Mucosa of descending colon (tissue), 3 donors: ENCODE data around the gene ADAMTSL1. TPM values are rescaled to one million over a fixed set of nuclear protein-coding genes. Genes with fewer than 3 reads are reported as not detected.

Experiments
- ATAC-seq: fragments of 200-7000 bp; cut with Tn5 transposase; one replicate; pipeline ENCODE4 v1.9.1; 2020; ENCODE audit warnings: mild to moderate bottlenecking, moderate library complexity
- DNase-seq, 3 donors: peaks; one replicate each; pipeline ENCODE4 v3.0.0-alpha.2; 2020
- H3K36me3 ChIP-seq: fragments of 200-600 bp; one replicate; pipeline ENCODE4 v1.8.0; 2021; ENCODE audit warnings: low read depth, mild to moderate bottlenecking
- H3K4me1 ChIP-seq: fragments of 200-600 bp; one replicate; pipeline ENCODE4 v1.8.0; 2021; ENCODE audit warnings: low read depth, mild to moderate bottlenecking
- H3K4me3 ChIP-seq: fragments of 200-600 bp; one replicate; pipeline ENCODE4 v1.8.0; 2021; ENCODE audit warnings: mild to moderate bottlenecking
- H3K9me3 ChIP-seq: fragments of 200-600 bp; one replicate; pipeline ENCODE4 v1.8.0; 2021; ENCODE audit warnings: mild to moderate bottlenecking
- intact Hi-C, 2 donors: fragments of 100-400 bp; cut with DNase I in 1 of 2; cut with micrococcal nuclease in 1 of 2; formaldehyde crosslinking; loops; one replicate each; pipeline versions ENCODE4 v1.11.0 to v1.11.1; 2022; cut with DNase I, micrococcal nuclease
- total RNA-seq, 3 donors: library from RNA; stranded (reverse); fragmentation: NEBNext Ultra II Directional in 2 of 3; extraction: Animal tissue kit (Norgen Biotek cat#: 25700) in 2 of 3; gene quantifications; one replicate each; pipeline versions ENCODE4 v1.2.1 to v1.2.4, GENCODE V29; 2021 to 2023
- TF ChIP-seq, protein P1 (sequence below): fragments of 200-600 bp; IDR thresholded peaks from one replicate; pipeline ENCODE4 v1.8.0; 2022; ENCODE audit warnings: antibody characterized with exemption, mild to moderate bottlenecking
- donor health status: DM: no; HTN: no; CAD: no; lungs with moderate emphysema.
- donor health status: DM: no; HTN: no; CAD: no.
- donor health status: DM: no; HTN: yes; CAD: no.

Gene ADAMTSL1
- total RNA-seq, 3 donors from 2014 or later = 10.1 to 32.1 (median 22.6) TPM

DNA sequence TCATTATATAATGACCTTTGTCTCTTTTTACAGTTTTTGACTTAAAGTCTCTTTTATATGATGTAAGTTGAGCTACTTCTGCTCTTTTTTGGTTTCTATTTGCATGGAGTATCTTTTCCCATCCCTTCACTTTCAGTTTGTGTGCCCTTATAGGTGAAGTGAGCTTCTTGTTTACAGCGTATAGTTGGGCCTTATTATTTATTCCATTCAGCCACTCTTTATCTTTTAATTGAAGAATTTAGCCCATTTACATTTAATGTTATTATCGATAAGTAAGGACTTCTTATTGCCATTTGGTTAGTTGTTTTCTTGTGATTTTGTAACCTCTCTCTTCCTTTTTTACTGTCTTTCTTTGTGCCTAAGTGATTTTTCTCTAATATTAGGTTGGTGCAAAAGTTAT, 117.3 kb downstream of the ADAMTSL1 start:
- ATAC-seq = no peak
- Histone ChIP-seq H3K9me3 (peaks cover 10% of the 10 kb centered on the region), H3K4me1 (no peaks in the 10 kb centered on the region), H3K4me3 (no peak overlapping the region), H3K36me3 (no peaks in the 10 kb centered on the region)
- no peak for DNase-seq
- intact Hi-C loops = no loop called here
- TF ChIP-seq, protein P1, sequence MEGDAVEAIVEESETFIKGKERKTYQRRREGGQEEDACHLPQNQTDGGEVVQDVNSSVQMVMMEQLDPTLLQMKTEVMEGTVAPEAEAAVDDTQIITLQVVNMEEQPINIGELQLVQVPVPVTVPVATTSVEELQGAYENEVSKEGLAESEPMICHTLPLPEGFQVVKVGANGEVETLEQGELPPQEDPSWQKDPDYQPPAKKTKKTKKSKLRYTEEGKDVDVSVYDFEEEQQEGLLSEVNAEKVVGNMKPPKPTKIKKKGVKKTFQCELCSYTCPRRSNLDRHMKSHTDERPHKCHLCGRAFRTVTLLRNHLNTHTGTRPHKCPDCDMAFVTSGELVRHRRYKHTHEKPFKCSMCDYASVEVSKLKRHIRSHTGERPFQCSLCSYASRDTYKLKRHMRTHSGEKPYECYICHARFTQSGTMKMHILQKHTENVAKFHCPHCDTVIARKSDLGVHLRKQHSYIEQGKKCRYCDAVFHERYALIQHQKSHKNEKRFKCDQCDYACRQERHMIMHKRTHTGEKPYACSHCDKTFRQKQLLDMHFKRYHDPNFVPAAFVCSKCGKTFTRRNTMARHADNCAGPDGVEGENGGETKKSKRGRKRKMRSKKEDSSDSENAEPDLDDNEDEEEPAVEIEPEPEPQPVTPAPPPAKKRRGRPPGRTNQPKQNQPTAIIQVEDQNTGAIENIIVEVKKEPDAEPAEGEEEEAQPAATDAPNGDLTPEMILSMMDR = no peak

DNA sequence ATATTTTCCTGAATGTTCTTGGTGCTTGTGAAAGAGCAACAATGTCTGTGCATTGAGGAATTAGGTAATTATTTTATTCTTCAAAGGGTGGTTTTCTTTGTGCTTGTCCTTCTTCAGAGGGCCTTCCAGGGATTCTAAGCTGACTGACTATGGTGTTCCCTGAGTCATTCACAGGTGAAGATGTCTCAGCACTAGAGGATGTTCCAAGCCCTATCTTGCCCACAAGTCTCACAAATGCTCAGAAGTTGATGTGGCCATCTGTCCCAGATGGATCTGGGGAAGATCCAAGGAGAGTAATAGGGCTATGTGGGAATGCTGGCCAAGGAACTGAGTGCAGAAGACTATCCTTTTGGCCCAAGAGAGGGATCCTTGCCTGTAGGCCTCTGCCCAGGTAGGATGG, 120.9 kb downstream of the ADAMTSL1 start:
- ATAC-seq (no peak), DNase-seq (no peak)
- intact Hi-C loops = no loop called here
- TF ChIP-seq, protein P1 = no peak
- Histone ChIP-seq H3K4me3 (no peak overlapping the region), H3K9me3 (peaks cover 10% of the 10 kb centered on the region), H3K36me3 (no peaks in the 10 kb centered on the region), H3K4me1 (no peaks in the 10 kb centered on the region)

DNA sequence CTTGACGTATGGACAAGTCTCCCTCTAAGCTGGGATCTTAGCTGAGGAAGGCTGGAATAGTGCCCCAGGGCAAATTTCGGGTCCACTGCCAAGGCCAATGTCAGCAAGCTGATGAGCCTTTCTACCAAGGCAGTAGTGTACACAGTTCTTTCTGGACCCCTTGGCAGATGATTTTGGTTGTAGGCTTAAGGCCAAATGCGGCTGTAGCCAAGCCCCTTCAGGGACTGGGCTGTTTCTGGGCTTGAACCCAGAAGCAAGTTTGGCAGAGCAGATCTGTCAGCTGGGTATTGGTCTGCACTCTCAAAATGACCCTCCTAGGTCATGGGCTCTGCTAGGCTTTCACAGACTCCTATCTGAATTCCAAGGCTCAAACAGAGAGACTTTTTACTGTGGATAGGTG, 121.6 kb downstream of the ADAMTSL1 start:
- intact Hi-C loops = no loop called here
- H3K36me3 ChIP-seq = no peaks in the 10 kb centered on the region
- no peak for ATAC-seq
- no peak overlapping the region for H3K4me3 ChIP-seq
- no peaks in the 10 kb centered on the region for H3K4me1 ChIP-seq
- DNase-seq = no peak
- H3K9me3 ChIP-seq = peaks cover 9% of the 10 kb centered on the region
- TF ChIP-seq, protein P1 = no peak

DNA sequence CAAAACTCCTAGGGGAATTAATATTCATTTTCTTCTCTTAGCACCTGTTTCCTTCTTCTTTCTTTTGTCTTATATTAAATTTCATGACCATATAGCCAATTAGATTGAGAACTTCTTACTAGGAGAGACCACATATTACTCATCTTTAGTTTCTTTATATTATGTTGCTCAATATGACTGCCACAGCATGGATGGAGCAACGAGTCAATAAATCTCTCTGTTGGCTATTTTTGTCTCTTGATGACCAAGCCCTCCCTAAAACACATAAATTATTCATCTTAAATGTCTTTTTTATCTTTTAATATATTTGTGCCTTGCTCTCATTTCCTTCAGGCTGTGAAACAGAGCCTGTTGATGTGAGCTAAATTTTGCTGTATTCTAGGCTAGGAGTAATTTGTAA, 123.0 kb downstream of the ADAMTSL1 start:
- Histone ChIP-seq H3K4me3 (no peak overlapping the region), H3K36me3 (no peaks in the 10 kb centered on the region), H3K9me3 (no peaks in the 10 kb centered on the region), H3K4me1 (no peaks in the 10 kb centered on the region)
- intact Hi-C loops = no loop called here
- no peak for ATAC-seq
- TF ChIP-seq, protein P1 = no peak
- no peak for DNase-seq

DNA sequence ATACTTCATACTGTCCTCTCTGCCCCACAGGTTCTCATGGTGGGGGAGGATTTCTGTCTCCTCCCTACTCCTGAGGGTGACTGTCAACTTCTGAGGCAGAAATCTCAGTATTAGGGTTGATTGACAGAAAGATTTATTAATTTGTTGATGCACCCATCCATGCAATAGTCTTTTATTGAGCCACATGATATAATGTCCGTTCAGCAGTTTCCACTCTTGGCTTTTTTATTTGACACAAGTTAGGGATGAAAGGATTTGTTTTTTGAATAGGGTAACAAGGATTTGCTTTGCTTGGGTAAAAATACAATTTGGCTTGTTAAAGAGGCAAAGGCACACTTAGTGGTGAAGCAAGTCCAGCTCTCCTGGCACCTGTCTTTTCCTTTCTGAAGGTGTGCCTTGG, 125.0 kb downstream of the ADAMTSL1 start:
- Histone ChIP-seq H3K4me3 (no peak overlapping the region), H3K9me3 (no peaks in the 10 kb centered on the region), H3K36me3 (no peaks in the 10 kb centered on the region), H3K4me1 (no peaks in the 10 kb centered on the region)
- no peak for ATAC-seq
- DNase-seq = no peak
- TF ChIP-seq, protein P1 = no peak
- intact Hi-C loops = no loop called here

DNA sequence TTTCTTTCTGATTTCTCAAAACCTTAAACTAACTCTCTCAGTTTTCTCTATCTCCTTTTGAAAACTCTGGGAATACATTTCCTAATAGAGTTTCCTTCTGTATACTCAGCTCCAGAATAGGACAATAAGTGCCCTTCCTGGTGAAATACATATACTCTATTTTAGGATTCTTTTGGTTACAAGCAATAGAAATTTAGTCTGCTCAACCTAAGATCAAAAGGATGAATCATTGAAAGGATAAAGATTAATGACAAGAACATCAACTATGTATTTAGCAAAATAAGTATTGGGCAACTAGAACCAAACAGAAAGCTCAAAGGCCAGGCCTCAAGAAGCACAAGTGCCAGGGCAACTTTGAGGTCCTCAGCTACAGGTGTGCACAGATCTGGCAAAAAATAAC, 127.1 kb downstream of the ADAMTSL1 start:
- H3K4me3 ChIP-seq = no peak overlapping the region
- TF ChIP-seq, protein P1 = no peak
- H3K9me3 ChIP-seq = no peaks in the 10 kb centered on the region
- intact Hi-C loops = no loop called here
- no peaks in the 10 kb centered on the region for H3K4me1 ChIP-seq
- no peaks in the 10 kb centered on the region for H3K36me3 ChIP-seq
- DNase-seq = no peak
- ATAC-seq = no peak
